ENCODE results near the gene TRMT11. TPM values are rescaled to one million over a fixed set of nuclear protein-coding genes. Genes with fewer than 3 reads are reported as not detected.
"Not testable (repeated sequence)": the region's sequence is repeated elsewhere in the genome, so short reads cannot be mapped to it uniquely, and the experiment has no call there.

The TRMT11 gene
- total RNA-seq, 1 donor from 2014 or later: 9.9 TPM

- peak; percentile 95 to 98 for DNase-seq (ENCODE audit: low read depth in 2 of 2)
Measured at GRCh38 chr6:125956506-125957390, 29.6 kb upstream of the TRMT11 start, which contains the start of gene HINT3. Gene HINT3 (plus strand): TSS chr6:125956770. CDS start chr6:125956978, 208 bp downstream.

GRCh38 chr6:125957391-125957693 lies 29.0 kb upstream of the TRMT11 start:
- no peak for DNase-seq (ENCODE audit: low read depth in 2 of 2)

GRCh38 chr6:125957845-125958244 lies 28.5 kb upstream of the TRMT11 start:
- peak in 1 of 2 donors; percentile 46 for DNase-seq (ENCODE audit: low read depth in 2 of 2)

- DNase-seq (ENCODE audit: low read depth in 2 of 2): no peak
Measured at GRCh38 chr6:125959041-125959440, 27.3 kb upstream of the TRMT11 start.

GRCh38 chr6:125961117-125961516 lies 25.2 kb upstream of the TRMT11 start:
- no peak for DNase-seq (ENCODE audit: low read depth in 2 of 2)

GRCh38 chr6:125962900-125963497 lies 23.3 kb upstream of the TRMT11 start:
- DNase-seq (ENCODE audit: low read depth in 2 of 2): no peak

GRCh38 chr6:125963817-125964216 lies 22.5 kb upstream of the TRMT11 start:
- DNase-seq (ENCODE audit: low read depth in 2 of 2): no peak

GRCh38 chr6:125966569-125966968 lies 19.8 kb upstream of the TRMT11 start:
- no peak for DNase-seq (ENCODE audit: low read depth in 2 of 2)

- DNase-seq (ENCODE audit: low read depth in 2 of 2): no peak
Measured at GRCh38 chr6:125968493-125968892, 17.8 kb upstream of the TRMT11 start.

GRCh38 chr6:125970760-125971159 lies 15.6 kb upstream of the TRMT11 start:
- DNase-seq (ENCODE audit: low read depth in 2 of 2): no peak

GRCh38 chr6:125972478-125972877 lies 13.9 kb upstream of the TRMT11 start:
- DNase-seq (ENCODE audit: low read depth in 2 of 2): not testable (repeated sequence)

GRCh38 chr6:125974214-125974866 lies 12.0 kb upstream of the TRMT11 start:
- peak; percentile 53 to 72 for DNase-seq (ENCODE audit: low read depth in 2 of 2)

- DNase-seq (ENCODE audit: low read depth in 2 of 2): no peak
Measured at GRCh38 chr6:125979101-125979500, 7.2 kb upstream of the TRMT11 start.

- no peak for DNase-seq (ENCODE audit: low read depth in 2 of 2)
Measured at GRCh38 chr6:125981571-125982185, 4.7 kb upstream of the TRMT11 start.

- DNase-seq (ENCODE audit: low read depth in 2 of 2): no peak
Measured at GRCh38 chr6:125983246-125983945, 2.9 kb upstream of the TRMT11 start.

GRCh38 chr6:125984311-125984710 lies 2.0 kb upstream of the TRMT11 start:
- no peak for DNase-seq (ENCODE audit: low read depth in 2 of 2)

GRCh38 chr6:125985522-125985921 lies 818 bp upstream of the TRMT11 start:
- no peak for DNase-seq (ENCODE audit: low read depth in 2 of 2)

- DNase-seq (ENCODE audit: low read depth in 2 of 2): no peak
Measured at GRCh38 chr6:125985979-125986300, 400 bp upstream of the TRMT11 start.

- peak in 1 of 2 donors; percentile 21 for DNase-seq (ENCODE audit: low read depth in 2 of 2)
Measured at GRCh38 chr6:125987026-125987617, 782 bp downstream of the TRMT11 start.

- DNase-seq (ENCODE audit: low read depth in 2 of 2): no peak
Measured at GRCh38 chr6:125988280-125988679, 1.9 kb downstream of the TRMT11 start.

- peak; percentile 31 to 57 for DNase-seq (ENCODE audit: low read depth in 2 of 2)
Measured at GRCh38 chr6:125989631-125990030, 3.3 kb downstream of the TRMT11 start.

Data from dermis microvascular lymphatic vessel endothelial cell (primary cell).